Suprapubic skin (tissue), 4 donors: ENCODE measurements around the gene MYBPC1. TPM values are rescaled to one million over a fixed set of nuclear protein-coding genes. Genes with fewer than 3 reads are reported as not detected.
"Not testable (repeated sequence)": the region's sequence is repeated elsewhere in the genome, so short reads cannot be mapped to it uniquely, and the experiment has no call there.

Source experiments
- DNase-seq, 2 donors: peaks; one replicate each; pipeline ENCODE4 v3.0.0-alpha.2; 2019; ENCODE audit warnings: low spot score in 2 of 2
- H3K27ac ChIP-seq: fragments of 200-600 bp; sonication (generic); one replicate; pipeline ENCODE4 v1.5.1; 2019
- H3K27me3 ChIP-seq: fragments of 200-600 bp; sonication (generic); one replicate; pipeline ENCODE4 v1.5.1; 2019
- H3K36me3 ChIP-seq: fragments of 200-600 bp; sonication (generic); one replicate; pipeline ENCODE4 v1.5.1; 2019
- H3K4me1 ChIP-seq: fragments of 200-600 bp; sonication (generic); one replicate; pipeline ENCODE4 v1.5.1; 2019
- H3K4me3 ChIP-seq: fragments of 200-600 bp; sonication (generic); one replicate; pipeline ENCODE4 v1.5.1; 2019; ENCODE audit warnings: mild to moderate bottlenecking
- H3K9me3 ChIP-seq: fragments of 200-600 bp; sonication (generic); one replicate; pipeline ENCODE4 v1.5.1; 2019
- EP300 ChIP-seq: sonication (generic); formaldehyde crosslinking; IDR thresholded peaks from one replicate; pipeline ENCODE4 v1.6.1; 2017; ENCODE audit warnings: antibody characterized with exemption
- POLR2A ChIP-seq, 2 donors: fragments of 450-650 bp; IDR thresholded peaks; one replicate each; pipeline ENCODE4 v1.6.1; 2017; ENCODE audit warnings: antibody characterized with exemption in 2 of 2, mild to moderate bottlenecking in 2 of 2, moderate library complexity in 2 of 2
- POLR2AphosphoS5 ChIP-seq, 3 donors: sonication (generic); formaldehyde crosslinking; IDR thresholded peaks; one replicate each; pipeline ENCODE4 v1.6.1; 2017; ENCODE audit warnings: antibody characterized with exemption in 3 of 3
- WGBS: methylation state at CpG from one replicate; pipeline ENCODE4 v1.1.5; 2018; 5-methylcytosine and 5-hydroxymethylcytosine counted together
- total RNA-seq, 4 donors: library from RNA; depleted of rRNA; stranded (reverse); fragments of >200 nt; gene quantifications; one replicate each; pipeline ENCODE4 v1.1.0, GENCODE V29; 2016
- TF ChIP-seq, protein P1 (sequence below), 2 donors: fragments of 200-600 bp in 1 of 2; fragments of 450-650 bp in 1 of 2; sonication (generic) in 1 of 2; IDR thresholded peaks; one replicate each; pipeline ENCODE4 v1.5.1; 2016 to 2019; ENCODE audit warnings: antibody characterized with exemption in 2 of 2, mild to moderate bottlenecking in 1 of 2, moderate library complexity in 1 of 2

The MYBPC1 gene
- total RNA-seq, 4 donors from 2014 or later: 2.1 to 11.9 (median 7.0) TPM

DNA sequence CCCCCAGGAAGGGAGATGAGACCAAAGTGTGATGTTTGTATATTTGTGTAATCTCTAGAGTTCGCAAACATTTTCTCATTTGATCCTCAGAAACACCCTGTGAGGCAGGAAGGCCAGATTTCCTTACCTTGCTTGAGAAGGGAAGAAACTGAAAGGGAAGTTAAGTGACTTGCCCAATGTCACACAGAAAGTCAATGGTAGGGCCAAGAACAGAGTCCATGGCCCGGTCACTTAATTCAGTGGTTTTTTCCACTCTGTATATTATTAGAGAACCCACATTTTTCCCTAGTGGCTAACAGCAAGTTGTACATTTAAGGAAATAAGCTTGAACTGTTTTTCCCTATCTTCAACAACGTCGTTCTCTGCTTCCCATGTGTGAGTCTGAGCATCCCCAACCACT lies 77.1 kb downstream of the MYBPC1 start:
- H3K27ac ChIP-seq: no peak overlapping the region
- H3K9me3 ChIP-seq: no peaks in the 10 kb centered on the region
- TF ChIP-seq EP300 (no peak), POLR2A (IDR thresholded peaks at IDR 0.05) (no peak), POLR2AphosphoS5 (IDR thresholded peaks at IDR 0.05) (no peak)
- TF ChIP-seq, protein P1, sequence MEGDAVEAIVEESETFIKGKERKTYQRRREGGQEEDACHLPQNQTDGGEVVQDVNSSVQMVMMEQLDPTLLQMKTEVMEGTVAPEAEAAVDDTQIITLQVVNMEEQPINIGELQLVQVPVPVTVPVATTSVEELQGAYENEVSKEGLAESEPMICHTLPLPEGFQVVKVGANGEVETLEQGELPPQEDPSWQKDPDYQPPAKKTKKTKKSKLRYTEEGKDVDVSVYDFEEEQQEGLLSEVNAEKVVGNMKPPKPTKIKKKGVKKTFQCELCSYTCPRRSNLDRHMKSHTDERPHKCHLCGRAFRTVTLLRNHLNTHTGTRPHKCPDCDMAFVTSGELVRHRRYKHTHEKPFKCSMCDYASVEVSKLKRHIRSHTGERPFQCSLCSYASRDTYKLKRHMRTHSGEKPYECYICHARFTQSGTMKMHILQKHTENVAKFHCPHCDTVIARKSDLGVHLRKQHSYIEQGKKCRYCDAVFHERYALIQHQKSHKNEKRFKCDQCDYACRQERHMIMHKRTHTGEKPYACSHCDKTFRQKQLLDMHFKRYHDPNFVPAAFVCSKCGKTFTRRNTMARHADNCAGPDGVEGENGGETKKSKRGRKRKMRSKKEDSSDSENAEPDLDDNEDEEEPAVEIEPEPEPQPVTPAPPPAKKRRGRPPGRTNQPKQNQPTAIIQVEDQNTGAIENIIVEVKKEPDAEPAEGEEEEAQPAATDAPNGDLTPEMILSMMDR (IDR thresholded peaks at IDR 0.05): no peak
- H3K27me3 ChIP-seq: no peaks in the 10 kb centered on the region
- H3K4me3 ChIP-seq: no peak overlapping the region
- WGBS: 90% methylated on average over 4 of the region's 4 CpGs
- no peak for DNase-seq
- H3K4me1 ChIP-seq: no peaks in the 10 kb centered on the region
- H3K36me3 ChIP-seq: no peaks in the 10 kb centered on the region

DNA sequence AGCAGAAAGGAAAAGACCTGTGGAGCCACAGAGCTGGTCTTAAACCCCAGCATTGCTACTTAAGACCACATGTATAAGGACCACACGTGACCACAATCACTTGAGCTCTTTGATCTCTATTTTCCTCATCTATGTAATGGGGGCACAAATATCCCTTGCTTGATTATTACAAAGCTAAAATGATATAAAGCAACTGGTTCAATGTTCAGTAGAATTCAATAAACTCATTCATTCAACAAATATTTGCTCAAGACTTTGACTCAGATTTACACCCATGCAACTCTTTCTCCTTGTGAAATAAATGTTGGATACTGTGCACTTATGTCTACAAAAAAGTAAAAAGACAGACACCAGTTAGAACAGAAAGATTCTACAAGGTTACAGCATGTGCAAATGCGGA lies 80.8 kb downstream of the MYBPC1 start:
- Histone ChIP-seq H3K36me3 (no peaks in the 10 kb centered on the region), H3K4me3 (no peak overlapping the region), H3K27me3 (no peaks in the 10 kb centered on the region), H3K4me1 (peaks cover 2% of the 10 kb centered on the region), H3K27ac (no peak overlapping the region), H3K9me3 (no peaks in the 10 kb centered on the region)
- no peak for DNase-seq
- TF ChIP-seq EP300 (no peak), POLR2AphosphoS5 (IDR thresholded peaks at IDR 0.05) (no peak), POLR2A (IDR thresholded peaks at IDR 0.05) (no peak)
- TF ChIP-seq, protein P1 (IDR thresholded peaks at IDR 0.05): no peak
- 86% methylated on average over 2 of the region's 2 CpGs for WGBS

DNA sequence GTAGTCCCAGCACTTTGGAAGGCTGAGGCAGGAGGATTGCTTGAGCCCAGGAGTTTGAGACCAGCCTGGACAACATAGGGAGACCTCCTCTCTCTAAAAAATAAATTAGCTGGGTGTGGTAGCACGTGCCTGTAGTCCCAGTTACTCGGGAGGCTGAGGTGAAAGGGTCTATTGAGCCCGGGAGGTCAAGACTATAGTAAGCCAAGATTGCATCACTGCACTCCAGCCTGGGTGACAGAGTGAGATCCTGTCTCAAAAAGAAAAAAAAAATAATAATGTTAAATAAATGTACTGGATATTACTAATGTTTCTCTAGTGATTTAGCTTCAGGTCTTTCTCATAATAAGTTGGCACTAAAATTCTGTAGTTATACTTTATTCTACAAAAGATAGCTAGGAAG lies 81.7 kb downstream of the MYBPC1 start:
- not testable (repeated sequence) for H3K9me3 ChIP-seq, H3K4me1 ChIP-seq, H3K4me3 ChIP-seq, H3K27me3 ChIP-seq, H3K27ac ChIP-seq, DNase-seq, H3K36me3 ChIP-seq
- 71% methylated on average over 3 of the region's 3 CpGs for WGBS

- TF ChIP-seq EP300 (no peak), POLR2AphosphoS5 (IDR thresholded peaks at IDR 0.05) (no peak), POLR2A (IDR thresholded peaks at IDR 0.05) (no peak)
- TF ChIP-seq, protein P1 (IDR thresholded peaks at IDR 0.05): no peak
- no peak overlapping the region for H3K4me3 ChIP-seq
- no peak overlapping the region for H3K27ac ChIP-seq
- H3K36me3 ChIP-seq: no peaks in the 10 kb centered on the region
- DNase-seq: no peak
- peaks cover 2% of the 10 kb centered on the region for H3K4me1 ChIP-seq
- no peaks in the 10 kb centered on the region for H3K9me3 ChIP-seq
- no peaks in the 10 kb centered on the region for H3K27me3 ChIP-seq
These were observed 83.3 kb downstream of the MYBPC1 start for GRCh38 chr12:101678081-101678480.

GRCh38 chr12:101680240-101680639 lies 85.5 kb downstream of the MYBPC1 start:
- 72% methylated on average over 3 of the region's 3 CpGs for WGBS
- no peak for DNase-seq
- TF ChIP-seq POLR2A (IDR thresholded peaks at IDR 0.05) (no peak), EP300 (no peak), POLR2AphosphoS5 (IDR thresholded peaks at IDR 0.05) (no peak)
- TF ChIP-seq, protein P1 (IDR thresholded peaks at IDR 0.05): no peak
- Histone ChIP-seq H3K4me3 (no peak overlapping the region), H3K4me1 (peaks cover 2% of the 10 kb centered on the region), H3K27ac (no peak overlapping the region), H3K9me3 (no peaks in the 10 kb centered on the region), H3K36me3 (no peaks in the 10 kb centered on the region), H3K27me3 (no peaks in the 10 kb centered on the region)

DNA sequence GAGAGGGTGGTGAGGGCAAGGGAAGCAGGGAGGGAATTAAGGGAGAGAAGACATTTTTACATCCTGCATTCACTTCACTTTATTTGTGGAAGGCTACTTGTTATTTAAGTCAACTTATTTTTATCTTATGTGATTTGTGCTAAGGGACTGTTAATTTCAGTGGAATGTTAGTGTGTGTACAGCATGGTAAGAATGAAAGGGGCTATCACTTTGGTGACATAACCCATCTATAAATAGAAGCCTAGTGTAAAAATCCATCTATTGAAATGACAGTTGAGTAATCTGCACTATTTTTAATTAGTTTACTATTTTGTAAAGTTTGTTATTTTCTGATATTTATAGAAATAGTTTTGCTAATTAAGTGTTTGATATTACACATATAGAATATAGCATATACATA lies 85.9 kb downstream of the MYBPC1 start:
- no peak overlapping the region for H3K4me3 ChIP-seq
- no peaks in the 10 kb centered on the region for H3K9me3 ChIP-seq
- DNase-seq: no peak
- no peaks in the 10 kb centered on the region for H3K36me3 ChIP-seq
- H3K4me1 ChIP-seq: peaks cover 2% of the 10 kb centered on the region
- H3K27me3 ChIP-seq: no peaks in the 10 kb centered on the region
- H3K27ac ChIP-seq: no peak overlapping the region
- no peak for TF ChIP-seq EP300
- no peak for TF ChIP-seq POLR2A (IDR thresholded peaks at IDR 0.05)
- TF ChIP-seq, protein P1 (IDR thresholded peaks at IDR 0.05): no peak
- no peak for TF ChIP-seq POLR2AphosphoS5 (IDR thresholded peaks at IDR 0.05)

- 50% methylated on average over 6 of the region's 6 CpGs for WGBS
- H3K4me1 ChIP-seq, H3K36me3 ChIP-seq, H3K4me3 ChIP-seq, H3K27me3 ChIP-seq, H3K9me3 ChIP-seq, H3K27ac ChIP-seq, DNase-seq: not testable (repeated sequence)
These were observed 86.9 kb downstream of the MYBPC1 start for GRCh38 chr12:101681627-101682026.
